ENCODE measurements around the gene CIROP. TPM values are rescaled to one million over a fixed set of nuclear protein-coding genes. Genes with fewer than 3 reads are reported as not detected.
A peak's percentile ranks its signal among the peaks of the same experiment; 100 is the strongest.

The CIROP gene
- total and polyA plus RNA-seq, 12 donors, result not detected

- Histone ChIP-seq H3K4me1 (replicated peaks in 1 of 2) (no peaks in the 10 kb centered on the region), H3K9me3 (replicated peaks in 1 of 3) (no peaks in the 10 kb centered on the region), H3K27ac (peak overlapping the region in 1 of 5 donors; percentile 8), H3K36me3 (replicated peaks in 1 of 2) (no peaks in the 10 kb centered on the region), H3K27me3 (no peaks in the 10 kb centered on the region), H3K4me3 (no peak overlapping the region)
- no peak for TF ChIP-seq CTCF (IDR thresholded peaks at IDR 0.05)
- TF ChIP-seq POLR2A (IDR thresholded peaks at IDR 0.05), result no peak
- 73 to 83% (median 76%) methylated on average over 4 of the region's 4 CpGs for WGBS, 4 donors
- intact Hi-C loops (cut with DNase I), result no loop called here
- no peak for DNase-seq
Observed at GRCh38 chr14:23145794-23146350, 41.1 kb upstream of the CIROP start.

- Histone ChIP-seq H3K9me3 (replicated peaks in 1 of 3) (no peaks in the 10 kb centered on the region), H3K36me3 (replicated peaks in 1 of 2) (peaks cover 0 to 19% of the 10 kb centered on the region in 2 donors), H3K27ac (no peak overlapping the region), H3K4me3 (no peak overlapping the region), H3K4me1 (replicated peaks in 1 of 2) (no peaks in the 10 kb centered on the region), H3K27me3 (no peaks in the 10 kb centered on the region)
- TF ChIP-seq CTCF (IDR thresholded peaks at IDR 0.05) (no peak), POLR2A (IDR thresholded peaks at IDR 0.05) (no peak)
- no peak for DNase-seq
- 85 to 94% (median 94%) methylated on average over 1 of the region's 1 CpG for WGBS, 4 donors
- intact Hi-C loops (cut with DNase I), result no loop called here
Observed at GRCh38 chr14:23143911-23144310, 39.1 kb upstream of the CIROP start.

GRCh38 chr14:23142826-23143225 is 38.0 kb upstream of the CIROP start:
- WGBS, 4 donors, result 79 to 89% (median 84%) methylated on average over 4 of the region's 4 CpGs
- Histone ChIP-seq H3K9me3 (replicated peaks in 1 of 3) (no peaks in the 10 kb centered on the region), H3K4me3 (no peak overlapping the region), H3K4me1 (replicated peaks in 1 of 2) (no peaks in the 10 kb centered on the region), H3K27me3 (no peaks in the 10 kb centered on the region), H3K27ac (no peak overlapping the region), H3K36me3 (replicated peaks in 1 of 2) (peaks cover 0 to 28% of the 10 kb centered on the region in 2 donors)
- no peak for DNase-seq
- intact Hi-C loops (cut with DNase I), result no loop called here
- no peak for TF ChIP-seq CTCF (IDR thresholded peaks at IDR 0.05)
- TF ChIP-seq POLR2A (IDR thresholded peaks at IDR 0.05), result no peak

- DNase-seq, result peak in 1 of 7 donors; percentile 83
- no peak for TF ChIP-seq POLR2A (IDR thresholded peaks at IDR 0.05)
- TF ChIP-seq CTCF (IDR thresholded peaks at IDR 0.05), result no peak
- Histone ChIP-seq H3K9me3 (replicated peaks in 1 of 3) (no peaks in the 10 kb centered on the region), H3K4me3 (no peak overlapping the region), H3K36me3 (replicated peaks in 1 of 2) (peaks cover 0 to 35% of the 10 kb centered on the region in 2 donors), H3K27me3 (no peaks in the 10 kb centered on the region), H3K27ac (no peak overlapping the region), H3K4me1 (replicated peaks in 1 of 2) (no peaks in the 10 kb centered on the region)
- intact Hi-C loops (cut with DNase I), result no loop called here
- WGBS, 4 donors, result 82 to 88% (median 85%) methylated on average over 7 of the region's 7 CpGs
Observed at GRCh38 chr14:23141706-23142444, 37.1 kb upstream of the CIROP start.
